Epithelial cell of proximal tubule (primary cell): ENCODE results near the gene CHD6. TPM values are rescaled to one million over a fixed set of nuclear protein-coding genes. Genes with fewer than 3 reads are reported as not detected.

Experiments
- DNase-seq: peaks from one replicate; pipeline ENCODE4 v3.0.0-alpha.2; 2011; ENCODE audit warnings: low read depth
- H3K4me3 ChIP-seq: 2 replicates; pipeline ENCODE4 v1.5.1; 2011; ENCODE audit warnings: low read depth, mild to moderate bottlenecking, low read length
- CTCF ChIP-seq: conservative IDR thresholded peaks from 2 replicates; pipeline ENCODE4 v1.5.1; 2012; ENCODE audit warnings: low read depth, mild to moderate bottlenecking, low read length
- total RNA-seq: library from RNA; depleted of rRNA; stranded (reverse); fragments of >200 nt; gene quantifications from 2 replicates; pipeline ENCODE4 v1.2.3, GENCODE V29; 2015

Gene CHD6
- total RNA-seq, 1 donor from 2014 or later = 22.3 TPM

GRCh38 chr20:41570557-41570956 lies 47.6 kb downstream of the CHD6 start:
- H3K4me3 ChIP-seq = no peak overlapping the region
- no peak for DNase-seq
- no peak for TF ChIP-seq CTCF

GRCh38 chr20:41567615-41568014 lies 50.6 kb downstream of the CHD6 start:
- no peak overlapping the region for H3K4me3 ChIP-seq
- TF ChIP-seq CTCF = no peak
- no peak for DNase-seq

GRCh38 chr20:41566896-41567527 lies 51.2 kb downstream of the CHD6 start:
- DNase-seq = no peak
- TF ChIP-seq CTCF = no peak
- H3K4me3 ChIP-seq = no peak overlapping the region

- no peak for DNase-seq
- TF ChIP-seq CTCF = no peak
Observed at GRCh38 chr20:41563087-41563486, 55.1 kb downstream of the CHD6 start.

GRCh38 chr20:41560970-41561369 lies 57.2 kb downstream of the CHD6 start:
- DNase-seq = no peak
- H3K4me3 ChIP-seq = no peak overlapping the region
- TF ChIP-seq CTCF = no peak

More at GRCh38 chr20:41563087-41563486, 55.1 kb downstream of the CHD6 start:
- no peak overlapping the region for H3K4me3 ChIP-seq

GRCh38 chr20:41559658-41560057 lies 58.5 kb downstream of the CHD6 start:
- no peak for TF ChIP-seq CTCF
- no peak overlapping the region for H3K4me3 ChIP-seq
- no peak for DNase-seq

GRCh38 chr20:41553142-41553879 lies 64.9 kb downstream of the CHD6 start:
- no peak for TF ChIP-seq CTCF
- DNase-seq = no peak
- no peak overlapping the region for H3K4me3 ChIP-seq
